ENCODE data around the gene SLC6A12. TPM values are rescaled to one million over a fixed set of nuclear protein-coding genes. Genes with fewer than 3 reads are reported as not detected.

The SLC6A12 gene
- total and polyA plus RNA-seq, 7 donors: 0.07 to 0.90 (median 0.30) TPM

DNA sequence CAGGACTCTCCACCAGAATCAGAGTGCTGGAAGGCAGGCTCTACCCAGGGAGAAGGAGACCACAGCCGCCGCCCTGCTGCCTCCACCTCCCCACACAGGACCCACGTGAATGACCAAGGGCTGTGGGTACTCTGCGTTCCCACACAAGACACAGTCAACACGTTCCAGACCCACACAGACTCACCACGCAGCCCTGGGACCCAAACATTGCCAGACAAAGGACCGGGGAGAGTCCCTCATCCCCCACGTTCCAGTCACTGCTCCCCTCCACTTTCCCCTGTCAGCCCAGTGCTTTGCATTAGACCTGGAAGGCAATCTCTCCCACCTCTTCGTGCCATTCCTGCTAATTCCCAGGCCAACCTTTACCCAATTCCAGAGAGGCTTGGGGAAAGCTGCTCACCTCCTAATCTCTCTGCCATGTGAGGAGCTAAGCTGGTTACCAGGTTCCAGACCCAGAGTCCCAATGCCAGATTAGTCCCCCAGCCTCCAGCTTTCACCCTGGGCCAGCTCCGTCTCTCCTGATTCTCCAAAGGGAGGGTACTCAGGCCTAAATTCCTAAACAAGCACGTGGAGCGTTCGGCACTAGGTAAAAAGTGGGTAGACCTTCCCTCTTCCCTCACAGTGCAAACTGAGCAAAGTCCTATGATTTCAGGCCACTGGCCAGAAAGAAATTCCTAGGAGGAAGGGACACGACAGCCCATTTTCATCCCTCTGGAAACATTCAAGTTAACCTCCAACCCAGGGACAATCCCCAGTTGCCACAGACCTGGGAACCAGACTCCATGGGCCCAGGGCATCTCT is 43.8 kb upstream of the SLC6A12 start:
- intact Hi-C loops (cut with DNase I): no loop called here
- TF ChIP-seq, protein P1, sequence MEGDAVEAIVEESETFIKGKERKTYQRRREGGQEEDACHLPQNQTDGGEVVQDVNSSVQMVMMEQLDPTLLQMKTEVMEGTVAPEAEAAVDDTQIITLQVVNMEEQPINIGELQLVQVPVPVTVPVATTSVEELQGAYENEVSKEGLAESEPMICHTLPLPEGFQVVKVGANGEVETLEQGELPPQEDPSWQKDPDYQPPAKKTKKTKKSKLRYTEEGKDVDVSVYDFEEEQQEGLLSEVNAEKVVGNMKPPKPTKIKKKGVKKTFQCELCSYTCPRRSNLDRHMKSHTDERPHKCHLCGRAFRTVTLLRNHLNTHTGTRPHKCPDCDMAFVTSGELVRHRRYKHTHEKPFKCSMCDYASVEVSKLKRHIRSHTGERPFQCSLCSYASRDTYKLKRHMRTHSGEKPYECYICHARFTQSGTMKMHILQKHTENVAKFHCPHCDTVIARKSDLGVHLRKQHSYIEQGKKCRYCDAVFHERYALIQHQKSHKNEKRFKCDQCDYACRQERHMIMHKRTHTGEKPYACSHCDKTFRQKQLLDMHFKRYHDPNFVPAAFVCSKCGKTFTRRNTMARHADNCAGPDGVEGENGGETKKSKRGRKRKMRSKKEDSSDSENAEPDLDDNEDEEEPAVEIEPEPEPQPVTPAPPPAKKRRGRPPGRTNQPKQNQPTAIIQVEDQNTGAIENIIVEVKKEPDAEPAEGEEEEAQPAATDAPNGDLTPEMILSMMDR (IDR thresholded peaks at IDR 0.05): no peak
- ATAC-seq: no peak

DNA sequence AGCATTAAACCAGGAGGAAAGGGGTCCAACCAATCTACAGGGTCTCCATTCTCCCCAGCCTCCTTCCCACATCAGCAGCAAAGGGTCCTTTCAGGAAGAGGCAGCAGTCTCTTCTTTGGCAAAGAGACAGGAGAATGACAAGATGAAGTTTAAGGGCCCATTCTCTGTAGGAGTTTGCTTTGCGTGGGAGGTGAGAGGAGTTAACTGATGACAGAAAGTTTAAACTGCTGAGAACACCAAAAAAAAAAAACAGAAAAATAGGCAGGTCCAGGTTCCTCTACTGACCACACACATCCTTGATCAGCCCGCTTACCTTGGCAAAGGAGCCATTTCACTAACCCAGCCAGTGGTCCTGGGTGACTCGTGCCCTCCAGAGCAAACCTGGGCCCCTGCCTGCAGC is 43.0 kb upstream of the SLC6A12 start:
- no peaks in the 10 kb centered on the region for H3K36me3 ChIP-seq (ENCODE audit: insufficient read depth in 1 of 2, low read depth in 1 of 2)
- no peak for DNase-seq
- H3K27ac ChIP-seq: no peak overlapping the region
- intact Hi-C loops (cut with DNase I): no loop called here
- TF ChIP-seq, protein P1 (IDR thresholded peaks at IDR 0.05): no peak
- no peaks in the 10 kb centered on the region for H3K4me1 ChIP-seq
- WGBS, 3 donors: 71 to 74% (median 73%) methylated on average over 3 of the region's 3 CpGs
- H3K27me3 ChIP-seq (ENCODE audit: insufficient read depth in 3 of 3, low read length in 2 of 3): peaks cover 0 to 8% (median 5%) of the 10 kb centered on the region in 3 donors
- no peak for ATAC-seq
- no peak overlapping the region for H3K4me3 ChIP-seq
- H3K9me3 ChIP-seq: no peaks in the 10 kb centered on the region

More for the DNA sequence above, 43.8 kb upstream of the SLC6A12 start:
- WGBS, 3 donors: 67 to 71% (median 70%) methylated on average over 14 of the region's 14 CpGs
- no peak for DNase-seq
- Histone ChIP-seq H3K4me1 (no peaks in the 10 kb centered on the region), H3K27ac (no peak overlapping the region), H3K36me3 (ENCODE audit: insufficient read depth in 1 of 2, low read depth in 1 of 2) (no peaks in the 10 kb centered on the region), H3K4me3 (no peak overlapping the region), H3K9me3 (no peaks in the 10 kb centered on the region), H3K27me3 (ENCODE audit: insufficient read depth in 3 of 3, low read length in 2 of 3) (peaks cover 0 to 8% (median 5%) of the 10 kb centered on the region in 3 donors)

DNA sequence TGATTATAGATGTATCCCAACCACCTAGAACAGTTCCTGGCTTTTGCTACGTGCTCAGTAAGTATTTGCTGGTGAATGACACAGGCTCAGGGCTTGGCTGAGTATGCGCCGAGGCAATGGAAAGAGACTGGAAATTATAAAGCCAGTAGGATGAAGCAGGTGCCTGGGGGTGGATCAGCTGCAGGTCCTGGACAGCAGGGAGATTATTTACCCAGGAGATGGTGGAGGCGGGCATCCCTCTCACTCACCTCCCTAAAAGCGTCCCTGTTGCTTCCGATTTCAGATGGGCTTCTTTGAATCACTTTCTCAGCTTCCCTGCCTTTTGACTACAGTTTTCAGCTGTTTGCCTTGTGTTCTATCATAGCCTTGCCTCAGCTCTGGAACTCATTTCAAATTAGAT is 42.3 kb upstream of the SLC6A12 start:
- WGBS, 3 donors: 79 to 89% (median 82%) methylated on average over 6 of the region's 6 CpGs
- H3K4me1 ChIP-seq: no peaks in the 10 kb centered on the region
- no peak overlapping the region for H3K27ac ChIP-seq
- no peak overlapping the region for H3K4me3 ChIP-seq
- peaks cover 0 to 8% (median 5%) of the 10 kb centered on the region in 3 donors for H3K27me3 ChIP-seq (ENCODE audit: insufficient read depth in 3 of 3, low read length in 2 of 3)
- no peak for ATAC-seq
- intact Hi-C loops (cut with DNase I): no loop called here
- no peaks in the 10 kb centered on the region for H3K36me3 ChIP-seq (ENCODE audit: insufficient read depth in 1 of 2, low read depth in 1 of 2)
- TF ChIP-seq, protein P1 (IDR thresholded peaks at IDR 0.05): no peak
- no peaks in the 10 kb centered on the region for H3K9me3 ChIP-seq
- DNase-seq: no peak

DNA sequence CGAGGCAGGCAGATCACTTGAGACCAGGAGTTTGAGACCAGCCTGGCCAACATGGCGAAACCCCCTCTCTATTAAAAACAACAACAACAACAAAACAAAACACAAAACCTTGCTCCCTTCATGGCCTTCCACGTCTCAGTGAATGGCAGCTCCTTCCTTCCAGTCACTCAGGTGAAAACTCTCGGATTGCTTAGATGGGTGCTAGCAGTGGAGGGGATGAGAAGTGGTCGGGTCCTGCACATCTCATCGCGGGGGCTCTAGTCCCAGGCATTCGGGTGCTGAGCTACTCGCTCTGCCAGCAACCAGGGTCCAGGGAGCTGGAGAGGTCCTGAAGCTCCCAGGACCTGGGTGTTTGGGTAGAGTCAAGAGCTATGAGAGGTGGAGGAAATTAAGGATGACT is 41.0 kb upstream of the SLC6A12 start:
- Histone ChIP-seq H3K4me3 (no peak overlapping the region), H3K27me3 (ENCODE audit: insufficient read depth in 3 of 3, low read length in 2 of 3) (peaks cover 0 to 8% (median 5%) of the 10 kb centered on the region in 3 donors), H3K4me1 (no peaks in the 10 kb centered on the region), H3K9me3 (no peaks in the 10 kb centered on the region), H3K27ac (no peak overlapping the region), H3K36me3 (ENCODE audit: insufficient read depth in 1 of 2, low read depth in 1 of 2) (no peaks in the 10 kb centered on the region)
- DNase-seq (no peak), ATAC-seq (no peak)
- WGBS, 3 donors: 80 to 92% (median 81%) methylated on average over 9 of the region's 9 CpGs
- intact Hi-C loops (cut with DNase I): no loop called here
- TF ChIP-seq, protein P1 (IDR thresholded peaks at IDR 0.05): no peak
